Mucosa of rectum (tissue), 2 donors: ENCODE data around the gene ADAM10.

ENCODE experiments used
- H3K27ac ChIP-seq, 2 donors: one replicate each; pipeline ENCODE4 v1.7.0; 2013; ENCODE audit warnings: inconsistent platforms in 2 of 2, low read depth in 2 of 2, low read length in 2 of 2
- H3K27me3 ChIP-seq, 2 donors: one replicate each; pipeline ENCODE4 v1.7.0; 2013; ENCODE audit warnings: low read length in 2 of 2; ENCODE audit not compliant: control insufficient read depth in 2 of 2, insufficient read depth in 2 of 2
- H3K36me3 ChIP-seq, 2 donors: one replicate each; pipeline ENCODE4 v1.7.0; 2013; ENCODE audit warnings: low read length in 2 of 2; ENCODE audit not compliant: control insufficient read depth in 2 of 2, insufficient read depth in 2 of 2
- H3K4me1 ChIP-seq, 2 donors: one replicate each; pipeline ENCODE4 v1.7.0; 2013; ENCODE audit warnings: low read length in 2 of 2, mild to moderate bottlenecking in 1 of 2; ENCODE audit not compliant: control insufficient read depth in 2 of 2, insufficient read depth in 2 of 2
- H3K4me3 ChIP-seq, 2 donors: one replicate each; pipeline ENCODE4 v1.7.0; 2013; ENCODE audit warnings: low read length in 2 of 2
- H3K9ac ChIP-seq, 2 donors: one replicate each; pipeline ENCODE4 v1.7.0; 2013; ENCODE audit warnings: low read length in 2 of 2, low read depth in 1 of 2, mild to moderate bottlenecking in 1 of 2
- H3K9me3 ChIP-seq, 2 donors: one replicate each; pipeline ENCODE4 v1.7.0; 2013; ENCODE audit warnings: low read length in 2 of 2; ENCODE audit not compliant: control insufficient read depth in 2 of 2
- donor health status: healthy.
- donor health status: Normal muscosa, but diverticular disease.

ADAM10 gene

GRCh38 chr15:58758141-58758540 lies 8.6 kb upstream of the ADAM10 start:
- no peak overlapping the region for H3K9ac ChIP-seq
- H3K9me3 ChIP-seq = no peaks in the 10 kb centered on the region
- no peaks in the 10 kb centered on the region for H3K27me3 ChIP-seq
- H3K27ac ChIP-seq = no peak overlapping the region
- no peak overlapping the region for H3K4me3 ChIP-seq
- no peaks in the 10 kb centered on the region for H3K36me3 ChIP-seq
- no peaks in the 10 kb centered on the region for H3K4me1 ChIP-seq

DNA sequence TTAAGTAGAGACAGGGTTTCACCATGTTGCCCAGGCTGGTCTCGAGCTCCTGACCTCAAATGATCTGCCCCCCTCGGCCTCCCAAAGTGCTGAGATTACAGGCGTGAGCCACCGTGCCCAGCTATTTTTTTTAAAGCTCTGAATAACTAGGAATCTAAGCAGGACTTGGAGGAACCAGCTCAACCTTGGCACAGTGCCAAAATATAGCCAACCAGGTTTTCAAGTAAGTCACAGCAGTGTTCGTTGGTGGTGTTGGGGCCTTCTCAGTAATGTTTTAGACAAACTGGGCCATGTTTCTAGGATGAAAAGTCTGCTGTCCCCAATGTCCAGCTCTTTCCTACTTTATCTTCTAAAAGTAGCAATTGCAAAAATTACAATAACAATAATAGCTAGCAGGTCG lies 6.4 kb upstream of the ADAM10 start:
- H3K4me1 ChIP-seq = no peaks in the 10 kb centered on the region
- H3K4me3 ChIP-seq = no peak overlapping the region
- no peaks in the 10 kb centered on the region for H3K9me3 ChIP-seq
- no peak overlapping the region for H3K9ac ChIP-seq
- H3K27me3 ChIP-seq = no peaks in the 10 kb centered on the region
- H3K27ac ChIP-seq = no peak overlapping the region
- H3K36me3 ChIP-seq = no peaks in the 10 kb centered on the region

GRCh38 chr15:58755350-58755749 lies 5.8 kb upstream of the ADAM10 start:
- H3K9ac ChIP-seq = no peak overlapping the region
- no peaks in the 10 kb centered on the region for H3K9me3 ChIP-seq
- H3K27me3 ChIP-seq = no peaks in the 10 kb centered on the region
- H3K27ac ChIP-seq = no peak overlapping the region
- no peaks in the 10 kb centered on the region for H3K36me3 ChIP-seq
- H3K4me1 ChIP-seq = no peaks in the 10 kb centered on the region
- H3K4me3 ChIP-seq = no peak overlapping the region

- Histone ChIP-seq H3K27ac (no peak overlapping the region), H3K27me3 (no peaks in the 10 kb centered on the region), H3K4me3 (no peak overlapping the region), H3K9me3 (no peaks in the 10 kb centered on the region), H3K9ac (no peak overlapping the region), H3K4me1 (peaks cover 3 to 8% of the 10 kb centered on the region in 2 donors), H3K36me3 (no peaks in the 10 kb centered on the region)
Measured at GRCh38 chr15:58752716-58753115, 3.2 kb upstream of the ADAM10 start.

- peak overlapping the region; percentile 95 to 98 for H3K27ac ChIP-seq
- no peaks in the 10 kb centered on the region for H3K27me3 ChIP-seq
- H3K9me3 ChIP-seq = no peaks in the 10 kb centered on the region
- H3K4me1 ChIP-seq = peaks cover 3 to 9% of the 10 kb centered on the region in 2 donors
- no peaks in the 10 kb centered on the region for H3K36me3 ChIP-seq
- peak overlapping the region; percentile 96 to 100 for H3K4me3 ChIP-seq
- H3K9ac ChIP-seq = peak overlapping the region; percentile 97 to 99
Measured at GRCh38 chr15:58748852-58749531, 515 bp downstream of the ADAM10 start.

GRCh38 chr15:58748040-58748851 lies 1.3 kb downstream of the ADAM10 start:
- Histone ChIP-seq H3K27me3 (no peaks in the 10 kb centered on the region), H3K4me1 (peaks cover 3 to 9% of the 10 kb centered on the region in 2 donors), H3K27ac (peak overlapping the region; percentile 95 to 98), H3K9ac (peak overlapping the region; percentile 97 to 99), H3K4me3 (peak overlapping the region; percentile 96 to 100), H3K36me3 (no peaks in the 10 kb centered on the region), H3K9me3 (no peaks in the 10 kb centered on the region)

GRCh38 chr15:58746174-58746573 lies 3.3 kb downstream of the ADAM10 start:
- Histone ChIP-seq H3K4me3 (no peak overlapping the region), H3K27ac (no peak overlapping the region), H3K9me3 (no peaks in the 10 kb centered on the region), H3K27me3 (no peaks in the 10 kb centered on the region), H3K4me1 (peaks cover 3 to 9% of the 10 kb centered on the region in 2 donors), H3K9ac (no peak overlapping the region), H3K36me3 (no peaks in the 10 kb centered on the region)

DNA sequence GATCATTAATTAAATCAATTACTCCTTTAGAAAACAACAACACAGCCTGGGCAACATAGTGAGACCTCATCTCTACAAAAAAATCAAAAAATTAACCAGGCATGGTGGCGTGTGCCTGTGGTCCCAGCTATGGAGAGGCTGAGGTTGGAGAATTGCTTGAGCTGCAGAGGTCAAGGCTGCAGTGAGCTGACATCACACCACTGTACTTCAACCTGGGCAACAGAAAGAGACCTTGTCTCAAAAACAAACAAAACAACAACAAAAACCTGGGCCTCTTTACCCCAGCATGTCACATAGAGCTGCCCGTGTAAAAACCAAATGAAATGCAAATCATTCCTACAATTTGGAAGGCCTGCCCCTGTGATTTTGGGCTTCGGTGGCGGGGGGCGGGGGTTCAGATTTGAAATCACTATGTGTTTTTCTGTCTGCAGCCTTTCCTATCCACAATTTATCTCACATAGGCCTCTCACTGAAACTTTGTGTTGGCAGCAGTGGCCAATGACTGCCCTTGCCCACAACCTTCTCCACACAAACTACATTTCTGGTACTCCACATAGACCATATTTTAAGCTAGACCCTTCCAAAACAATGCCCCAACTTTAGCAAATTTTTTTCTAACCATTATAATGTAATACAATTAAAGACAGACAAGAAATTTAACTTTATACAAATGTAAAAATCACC lies 6.5 kb downstream of the ADAM10 start:
- Histone ChIP-seq H3K9ac (no peak overlapping the region), H3K27me3 (no peaks in the 10 kb centered on the region), H3K4me1 (peaks cover 0 to 3% of the 10 kb centered on the region in 2 donors), H3K9me3 (no peaks in the 10 kb centered on the region), H3K4me3 (no peak overlapping the region), H3K27ac (no peak overlapping the region), H3K36me3 (no peaks in the 10 kb centered on the region)

DNA sequence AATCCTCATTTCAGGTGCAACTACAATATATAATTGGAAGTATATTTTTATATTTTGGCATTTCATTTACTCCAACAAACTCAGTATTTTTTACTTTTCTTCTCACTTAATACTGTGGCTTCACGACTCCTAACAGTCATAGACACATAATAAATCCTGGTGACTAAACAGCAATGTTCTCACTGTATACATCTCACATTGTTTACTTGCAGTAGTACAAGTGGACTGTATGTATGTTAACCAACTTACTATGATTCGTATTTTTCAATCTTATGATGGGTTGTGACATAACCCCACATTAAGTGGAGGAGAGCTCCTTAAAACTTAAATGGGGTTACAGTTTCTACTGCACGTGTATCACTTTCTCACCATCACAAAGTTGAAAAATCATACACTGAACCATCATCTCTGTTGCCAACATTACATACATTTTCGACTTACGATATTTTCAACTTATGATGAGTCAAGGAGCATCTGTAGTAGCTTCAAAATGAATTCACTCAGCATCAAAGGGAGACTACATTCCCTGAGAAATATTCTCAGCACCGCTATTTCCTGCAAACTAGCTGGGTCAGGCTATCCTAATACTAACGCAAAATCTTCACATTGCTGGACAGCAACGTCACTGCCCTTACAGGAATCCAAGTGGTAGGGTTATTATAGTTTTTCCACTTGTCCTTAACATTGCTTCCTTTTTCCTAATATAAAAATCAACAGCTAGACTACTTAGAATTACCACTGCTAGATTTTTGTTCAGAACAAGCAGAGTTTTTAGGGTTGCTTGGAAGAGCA lies 7.3 kb downstream of the ADAM10 start:
- Histone ChIP-seq H3K9me3 (no peaks in the 10 kb centered on the region), H3K4me3 (no peak overlapping the region), H3K4me1 (no peaks in the 10 kb centered on the region), H3K27me3 (no peaks in the 10 kb centered on the region), H3K27ac (no peak overlapping the region), H3K36me3 (no peaks in the 10 kb centered on the region), H3K9ac (no peak overlapping the region)
